ENCODE measurements around the gene CCNQ.
A peak's percentile ranks its signal among the peaks of the same experiment; 100 is the strongest.

The CCNQ gene

DNA sequence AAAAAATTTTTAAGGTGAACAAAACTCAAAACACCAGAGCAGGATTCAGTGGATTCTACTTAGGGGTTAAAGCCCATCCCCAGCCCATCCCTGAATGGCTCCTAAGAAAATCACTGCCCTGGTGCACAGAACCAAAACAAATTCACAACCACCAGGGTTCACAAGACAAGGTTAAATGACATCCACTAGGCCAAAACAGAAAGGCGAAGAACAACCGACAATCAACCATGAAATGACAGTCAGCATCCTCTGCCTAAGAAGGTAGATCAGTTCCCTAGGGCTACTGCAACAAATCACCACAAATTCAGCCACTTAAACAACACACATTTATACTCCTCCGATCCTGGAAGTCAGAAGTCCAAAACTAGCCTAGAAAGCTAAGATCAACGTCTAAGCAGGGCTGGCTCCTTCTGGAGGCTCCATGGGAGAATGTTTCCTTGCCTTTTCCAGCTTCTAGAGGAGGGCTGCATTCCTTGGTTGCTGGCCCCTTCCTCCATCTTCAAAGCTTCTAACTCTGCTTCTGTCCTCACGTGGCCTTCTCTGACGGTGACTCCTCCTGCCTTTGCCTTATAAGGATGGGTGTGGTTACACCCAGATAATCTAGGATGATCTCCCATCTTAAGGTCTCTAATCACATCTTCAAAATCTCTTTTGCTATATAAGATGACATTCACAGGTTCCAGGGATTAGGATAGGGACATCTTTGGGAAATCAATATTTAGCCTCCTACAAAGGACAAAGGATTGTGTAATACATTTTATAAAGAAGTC, 1.8 kb downstream of the CCNQ start:
- no peak for DNase-seq

DNA sequence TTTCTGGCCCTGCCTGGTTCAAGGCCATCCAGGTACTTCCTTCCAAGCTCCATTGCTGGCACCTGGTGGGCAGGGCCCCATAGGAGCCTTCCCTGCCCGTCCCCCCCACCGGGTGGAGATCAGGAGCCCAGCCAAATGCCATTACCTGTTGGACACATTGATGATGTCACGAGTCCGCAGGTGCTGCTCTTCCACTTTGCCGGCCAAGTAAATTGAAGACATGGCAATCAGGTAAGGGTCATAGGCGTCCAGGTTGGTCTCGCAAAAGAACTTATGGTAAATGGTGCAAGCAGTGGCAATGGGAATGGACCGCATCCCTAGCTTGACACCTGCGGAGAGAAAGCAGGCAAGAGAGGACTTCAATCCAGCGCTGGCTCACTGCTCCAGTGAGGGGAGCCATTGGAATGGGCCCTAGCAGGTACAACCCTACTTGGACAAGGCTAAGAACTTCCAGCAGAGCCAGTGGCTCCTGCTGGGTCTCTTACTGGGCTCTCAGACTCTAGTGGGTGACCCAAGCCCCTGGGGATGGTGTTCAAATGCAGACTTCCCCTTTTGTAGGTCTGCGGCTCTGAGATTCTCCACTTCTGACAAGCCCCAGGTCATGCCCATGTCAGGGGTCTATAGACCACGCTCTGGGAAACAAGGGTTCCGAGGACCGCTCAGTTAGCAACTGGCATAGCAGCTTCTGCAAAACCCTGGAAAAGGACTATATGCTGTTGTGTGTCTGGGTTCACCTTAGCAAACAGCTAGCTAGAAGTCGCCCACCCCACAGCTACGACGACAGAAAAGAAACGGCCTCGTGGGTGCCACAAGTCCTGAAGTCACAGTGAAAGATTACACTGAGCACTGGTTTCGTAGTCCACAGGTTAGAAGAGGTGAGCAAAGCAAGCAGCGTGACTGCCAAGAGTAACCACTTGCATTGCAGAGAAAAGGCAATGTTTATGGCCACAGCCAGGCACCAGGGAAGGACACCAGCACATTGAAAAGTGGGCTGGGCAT, 2.8 kb downstream of the CCNQ start:
- no peak for DNase-seq

DNA sequence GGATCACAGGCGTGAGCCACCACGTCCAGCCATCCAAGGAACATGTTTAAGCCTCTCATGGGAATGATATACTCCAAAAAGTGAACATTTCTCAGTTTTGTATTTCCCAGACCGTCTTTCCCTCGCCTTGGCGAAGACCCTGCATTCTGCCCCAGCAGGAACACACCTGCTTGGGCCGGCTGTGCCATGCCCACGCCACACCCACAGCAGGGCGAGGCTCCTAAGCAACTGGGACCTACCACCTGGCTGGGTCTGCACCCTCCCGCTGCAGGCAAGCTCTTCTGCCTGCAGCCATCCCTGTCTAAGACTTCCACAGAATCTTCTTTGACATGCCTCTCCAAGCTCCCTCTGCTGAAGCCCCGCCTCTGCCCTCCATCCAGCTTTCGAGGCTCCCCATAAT, 3.6 kb downstream of the CCNQ start:
- no peak for DNase-seq

DNA sequence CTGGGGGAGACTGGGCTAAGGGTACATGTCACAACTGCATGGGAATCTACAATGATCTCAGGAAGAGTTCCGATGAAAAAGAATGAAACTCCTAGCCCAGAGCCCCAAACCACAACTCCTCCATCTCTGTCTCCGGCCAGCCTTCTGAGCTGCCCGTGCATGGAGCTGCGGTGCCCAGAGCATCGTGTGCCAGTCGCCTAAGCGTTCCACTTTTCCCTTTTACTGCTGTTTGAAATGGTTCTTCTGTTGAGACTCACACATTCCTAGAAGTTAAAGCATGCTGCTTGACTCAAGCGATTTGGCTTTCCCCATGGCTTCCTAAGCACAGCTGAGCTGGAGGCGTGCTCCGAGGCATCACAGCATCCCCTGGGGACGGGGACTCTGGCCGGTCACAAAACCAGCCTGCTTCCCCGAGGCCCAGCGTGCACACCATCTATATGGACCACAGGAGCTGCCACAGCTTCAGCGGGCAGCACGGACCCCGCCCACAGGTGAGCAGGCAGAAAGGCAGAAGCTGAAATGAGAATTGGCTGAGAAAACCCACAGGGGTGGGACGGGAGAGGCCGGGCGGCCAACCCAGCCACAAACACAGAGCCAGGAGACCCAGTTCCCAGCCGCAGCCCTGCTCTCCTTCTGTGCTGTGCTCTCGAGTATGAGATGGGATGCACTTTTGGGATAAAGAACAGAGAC, 5.0 kb downstream of the CCNQ start:
- no peak for DNase-seq

DNA sequence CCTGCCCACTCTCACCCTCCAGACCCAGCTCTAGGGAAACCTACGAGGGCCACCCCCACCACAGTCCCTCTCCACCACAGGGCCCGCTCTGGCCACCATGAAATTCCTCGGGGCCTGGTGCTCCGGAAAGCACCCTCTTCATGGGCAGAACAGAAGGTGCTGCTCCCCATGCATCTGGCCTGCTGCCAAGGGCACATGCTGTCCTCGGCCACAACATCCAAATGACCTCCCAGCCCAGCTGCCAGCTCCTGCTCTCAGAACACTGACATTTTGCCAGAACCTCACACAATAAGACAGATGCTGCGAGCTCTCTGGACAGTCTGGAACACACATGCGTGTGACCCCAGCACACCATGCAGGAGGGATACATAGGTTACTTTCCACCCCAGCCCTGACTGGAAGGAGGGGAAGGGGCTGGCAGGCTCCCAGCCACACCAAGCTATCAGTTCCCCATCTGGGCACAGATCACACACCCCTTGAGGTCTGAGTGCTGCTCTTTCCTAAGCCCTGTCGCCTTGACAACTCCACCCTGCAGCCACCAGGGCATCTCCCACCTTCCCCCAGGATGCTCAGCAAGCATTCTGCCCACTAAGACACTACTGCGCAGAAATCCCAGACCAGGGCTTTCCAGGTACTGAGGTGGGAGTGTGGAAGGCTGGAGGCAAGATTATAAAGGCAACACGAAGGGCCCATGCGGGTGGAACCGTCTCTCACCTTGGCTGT, 5.8 kb downstream of the CCNQ start:
- no peak for DNase-seq

DNA sequence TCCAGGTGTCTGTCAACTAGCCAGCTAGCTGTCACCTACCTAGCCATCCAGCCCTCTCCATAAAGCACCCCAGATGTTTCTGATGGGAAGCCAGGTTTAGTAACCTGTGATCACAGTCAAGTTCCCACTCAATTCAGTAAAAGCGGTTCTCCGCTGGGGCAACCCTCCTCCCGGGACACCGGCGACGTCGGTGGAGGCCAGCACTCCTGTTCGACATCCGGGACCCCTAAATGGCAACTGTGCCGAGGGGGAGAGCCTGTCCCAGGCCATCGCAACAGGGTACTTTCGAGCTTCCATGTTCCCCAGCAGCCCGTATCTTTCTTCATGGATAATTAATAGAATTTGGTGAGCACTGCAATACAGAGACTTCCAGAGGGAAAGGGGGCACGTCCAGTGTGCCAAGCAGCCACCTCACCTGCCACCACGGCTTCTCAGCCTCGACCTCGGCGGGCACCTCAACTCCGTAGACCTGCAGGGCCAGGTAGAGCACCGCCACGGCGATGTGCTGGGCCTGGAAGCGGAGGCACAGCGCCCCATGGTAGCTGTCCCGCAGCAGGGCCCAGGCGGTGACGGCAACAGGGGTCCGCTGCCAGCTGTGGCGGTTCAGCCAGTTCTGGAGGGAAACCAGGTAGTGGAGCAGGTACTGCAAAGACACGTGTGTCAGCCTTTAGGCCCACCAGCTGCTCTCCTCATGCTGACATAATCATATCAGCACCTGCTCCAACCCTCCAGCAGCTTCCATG, 6.7 kb downstream of the CCNQ start:
- no peak for DNase-seq

DNA sequence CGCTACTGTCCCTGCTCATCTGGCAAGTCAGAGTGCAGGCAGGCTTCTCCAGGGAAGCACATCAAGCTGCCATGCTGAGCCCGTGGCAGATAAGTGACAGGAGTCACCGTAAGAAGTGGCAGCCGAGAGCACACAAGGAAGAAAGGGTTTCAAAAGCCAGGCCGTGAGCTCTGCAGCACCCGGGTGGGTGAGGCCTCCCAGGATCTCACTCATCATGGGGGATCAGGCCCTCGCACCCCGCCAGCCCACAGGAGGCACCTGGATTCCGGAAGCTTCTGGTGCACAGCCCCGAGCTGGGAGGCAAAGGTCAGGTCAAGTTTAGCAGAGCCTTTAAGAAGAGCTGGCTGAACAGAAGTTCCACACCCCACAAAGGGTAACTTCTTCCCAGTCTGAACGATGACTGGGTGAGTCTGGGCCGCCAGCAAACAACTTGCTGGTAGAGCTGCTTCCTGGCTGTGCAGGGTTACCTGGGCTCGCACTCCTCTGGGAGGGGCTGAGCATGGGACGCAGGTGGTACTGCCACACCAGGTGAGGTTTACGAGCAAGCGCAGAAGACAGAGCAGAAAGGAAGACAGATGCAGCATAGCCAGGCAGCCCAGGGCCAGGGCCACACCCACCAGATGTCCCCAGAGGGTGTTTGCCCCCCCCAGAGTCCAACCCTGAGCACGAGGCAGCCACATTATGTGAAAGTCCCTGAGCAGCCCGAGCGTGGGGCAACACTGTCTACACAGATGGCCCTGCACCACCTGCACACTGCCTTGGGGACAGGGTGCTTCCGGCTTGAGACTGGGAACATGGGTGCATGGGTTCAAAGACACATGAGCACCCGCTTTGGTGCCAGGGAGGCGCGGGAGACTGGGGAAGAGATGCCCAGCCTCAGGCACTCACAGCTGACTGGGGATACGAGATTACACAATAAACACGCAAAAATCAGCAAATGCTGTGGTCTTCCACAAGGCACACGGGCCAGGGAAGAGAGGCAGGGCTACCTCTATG, 7.7 kb downstream of the CCNQ start:
- no peak for DNase-seq

DNA sequence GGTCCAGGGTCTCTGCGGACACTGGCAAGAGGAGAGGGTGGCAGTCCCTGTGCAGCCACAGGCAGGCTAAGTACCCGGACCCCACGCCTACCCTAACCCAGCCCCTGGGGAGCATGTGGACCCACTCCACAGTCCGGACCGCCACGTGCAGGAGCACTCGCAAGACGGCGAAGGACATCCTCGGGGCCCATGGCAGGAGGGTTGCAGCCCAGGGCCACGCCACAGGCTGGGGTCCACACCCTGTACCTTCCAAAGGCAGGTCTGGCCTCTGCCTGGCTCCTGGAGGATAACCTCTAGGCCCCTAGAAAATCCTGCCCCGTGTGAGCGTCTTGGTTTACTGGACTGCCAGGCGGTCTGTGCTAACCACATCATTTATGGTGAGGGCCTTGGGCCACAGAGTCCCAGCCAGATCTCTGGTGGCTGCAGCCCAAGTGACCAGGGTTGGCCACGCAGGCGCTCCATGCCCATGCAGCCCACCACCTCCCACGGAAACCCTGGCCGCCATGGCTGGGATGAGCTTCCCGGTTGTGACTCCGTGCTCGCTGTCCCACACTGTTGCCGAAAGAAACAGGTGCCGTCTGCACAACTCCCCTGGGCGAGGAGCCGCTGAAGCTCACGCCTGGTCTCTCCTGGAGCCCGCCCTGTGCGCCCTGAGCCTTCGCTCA, 10.0 kb downstream of the CCNQ start:
- DNase-seq, result no peak

DNA sequence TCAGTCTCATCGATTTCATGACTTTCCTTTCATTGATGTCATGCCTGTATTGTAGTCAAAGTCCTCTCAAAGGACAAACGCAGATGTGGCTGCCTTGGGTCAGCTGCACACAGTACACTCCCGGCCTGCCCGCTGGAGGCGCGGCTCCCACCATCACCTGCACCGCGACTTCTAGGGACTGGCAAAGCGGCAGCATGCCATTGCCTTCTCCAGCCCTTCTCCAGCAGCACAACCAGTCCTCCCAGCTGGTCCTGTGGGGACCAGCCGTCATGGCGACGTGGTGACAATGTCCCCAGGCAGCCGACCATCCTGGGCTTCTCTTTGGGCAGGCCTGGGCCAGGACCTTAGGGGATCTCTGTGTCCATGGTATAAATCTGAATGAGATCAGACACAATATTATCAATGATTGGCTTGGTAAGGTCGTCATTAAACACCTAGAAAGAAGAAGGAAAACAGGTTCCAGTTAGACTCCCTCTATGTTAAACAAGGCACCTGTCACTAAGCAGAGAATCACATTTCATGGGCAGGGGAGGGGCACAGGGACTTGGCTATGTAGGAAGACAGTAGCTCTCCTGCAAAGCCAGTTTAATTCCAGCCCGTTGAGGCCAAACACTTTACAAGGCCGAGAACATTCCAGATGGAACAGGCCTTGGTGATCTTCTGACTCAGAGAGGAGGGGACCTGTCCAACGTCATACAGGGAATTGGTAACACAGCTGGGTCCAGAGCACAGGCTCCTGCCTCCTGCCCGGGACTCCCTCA, 10.7 kb downstream of the CCNQ start:
- no peak for DNase-seq

DNA sequence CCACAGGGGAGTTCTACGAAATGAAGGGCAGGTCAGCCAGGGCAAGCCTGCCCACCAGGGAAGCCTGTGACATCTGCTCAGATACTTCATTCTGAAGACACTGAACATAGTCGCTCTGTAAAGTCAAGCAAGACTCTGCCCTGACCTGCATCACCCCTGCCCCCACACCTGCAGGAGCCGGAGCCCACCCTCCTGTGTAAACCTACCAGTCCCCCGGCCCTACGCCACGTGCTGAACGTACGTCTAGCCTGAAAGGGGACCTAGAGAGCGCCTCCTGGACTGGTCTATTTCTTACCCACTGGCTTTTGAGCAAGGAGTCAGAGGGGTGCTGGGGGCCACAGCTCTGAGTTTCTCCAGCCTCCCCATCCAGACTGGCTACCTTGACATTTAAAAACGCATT, 11.6 kb downstream of the CCNQ start:
- DNase-seq, result no peak

DNA sequence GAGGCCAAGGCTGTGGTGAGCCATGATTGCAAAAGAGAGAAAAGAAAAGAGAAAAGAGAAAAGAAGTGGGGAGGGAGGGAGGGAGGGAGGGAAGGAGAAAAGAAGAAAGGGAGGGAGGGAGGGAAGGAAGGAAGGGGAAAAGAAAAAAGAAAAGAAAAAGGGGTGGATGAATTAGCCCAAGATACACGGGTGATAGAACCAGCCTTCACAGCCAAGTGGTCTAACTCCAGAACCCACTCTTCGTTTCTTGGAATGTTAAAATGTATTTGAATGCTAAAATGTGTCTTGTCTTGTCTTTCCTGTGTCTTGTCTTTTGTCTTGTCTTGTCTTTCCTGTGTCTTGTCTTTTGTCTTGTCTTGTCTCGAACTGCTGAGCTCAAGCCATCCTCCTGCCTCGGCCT, 13.1 kb downstream of the CCNQ start:
- no peak for DNase-seq

DNA sequence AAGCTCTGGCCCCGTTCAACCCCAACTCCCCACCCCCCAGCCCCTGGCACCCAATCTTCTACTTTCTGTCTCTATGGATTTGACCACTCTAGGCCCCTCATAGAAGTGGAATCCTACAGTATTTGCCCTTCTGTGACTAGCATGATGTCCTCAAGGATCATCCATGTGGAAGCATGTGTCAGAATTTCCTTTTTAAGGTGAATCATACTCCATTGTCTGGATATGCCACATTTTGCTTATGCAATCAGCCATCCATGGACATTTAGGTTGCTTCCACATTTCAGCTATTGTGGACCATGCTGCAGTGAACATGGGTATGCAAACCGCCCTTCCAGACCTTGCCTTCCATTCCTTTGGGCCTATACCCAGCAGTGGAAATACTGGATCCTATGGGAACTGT, 15.5 kb downstream of the CCNQ start:
- no peak for DNase-seq

DNA sequence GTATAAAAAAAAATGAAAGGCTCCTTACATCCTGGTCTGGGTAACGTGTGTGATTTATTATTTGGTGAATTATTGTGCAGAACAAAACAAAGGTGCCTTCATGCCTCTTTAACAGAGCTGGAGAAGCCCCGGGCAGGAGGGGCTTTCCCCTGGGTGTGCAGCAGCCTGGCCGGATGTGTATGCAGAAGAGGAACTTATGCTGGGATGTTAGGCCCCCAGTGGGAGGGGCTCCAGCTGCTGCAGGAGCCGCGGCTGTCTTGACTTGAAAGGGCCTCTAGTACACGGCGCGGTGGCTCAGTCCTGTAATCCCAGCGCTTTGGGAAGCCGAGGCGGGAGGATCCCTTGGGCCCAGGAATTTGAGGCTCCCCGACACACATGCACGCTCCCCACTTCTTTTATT, 16.0 kb downstream of the CCNQ start:
- peak; percentile 31 for DNase-seq

DNA sequence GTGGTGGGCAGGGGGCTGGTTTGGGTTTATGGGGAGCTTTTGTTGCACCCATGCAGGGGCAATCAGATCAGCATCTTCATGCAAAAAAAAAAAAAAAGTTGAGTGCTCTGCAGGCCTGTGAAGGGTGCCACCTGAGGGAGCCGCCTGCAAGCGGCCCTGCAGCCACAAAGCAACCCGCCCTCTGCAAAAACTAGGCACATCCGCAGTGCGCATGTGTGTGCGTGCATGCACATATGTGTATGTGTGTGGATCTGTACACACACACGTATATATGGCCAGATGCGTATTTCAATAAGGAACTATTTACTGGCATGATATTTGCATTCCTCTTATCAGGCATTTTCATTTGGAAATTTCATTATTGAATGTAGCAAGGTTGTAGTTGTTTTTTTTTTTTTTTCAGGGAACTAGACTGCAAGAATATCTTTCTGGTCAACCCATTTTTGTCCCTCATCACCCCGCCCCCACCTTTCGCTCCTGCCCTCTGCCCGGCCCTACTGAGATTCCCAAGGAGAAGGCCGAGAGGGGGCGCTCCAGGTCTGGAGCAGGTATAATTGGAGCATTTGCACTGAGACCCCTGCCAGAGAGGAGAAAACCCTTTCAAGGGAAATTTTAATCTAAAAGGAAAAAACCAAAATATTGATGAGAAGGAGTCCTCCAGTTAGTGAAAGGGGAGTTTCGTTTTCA, 18.1 kb downstream of the CCNQ start:
- DNase-seq, result no peak

DNA sequence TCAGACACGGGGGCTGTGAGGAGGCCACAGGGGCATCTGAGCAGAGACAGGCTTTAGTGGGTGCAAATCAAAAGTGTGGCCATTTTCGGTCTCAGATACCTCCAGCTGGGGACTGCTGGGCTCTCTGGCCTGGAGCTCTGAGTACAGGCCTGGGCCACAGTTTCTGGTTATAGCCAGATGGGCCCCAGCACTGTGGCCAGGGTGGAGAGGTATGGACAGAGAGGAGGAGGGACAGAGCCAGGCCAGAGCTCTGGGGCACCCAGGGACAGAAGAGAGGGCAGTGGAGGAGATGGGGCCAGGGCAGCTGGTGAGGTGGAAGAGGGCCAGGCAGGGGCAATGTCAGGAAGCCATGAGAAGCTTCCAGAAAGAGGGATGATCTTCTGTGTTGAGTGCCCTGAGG, 20.1 kb downstream of the CCNQ start:
- DNase-seq, result no peak

DNA sequence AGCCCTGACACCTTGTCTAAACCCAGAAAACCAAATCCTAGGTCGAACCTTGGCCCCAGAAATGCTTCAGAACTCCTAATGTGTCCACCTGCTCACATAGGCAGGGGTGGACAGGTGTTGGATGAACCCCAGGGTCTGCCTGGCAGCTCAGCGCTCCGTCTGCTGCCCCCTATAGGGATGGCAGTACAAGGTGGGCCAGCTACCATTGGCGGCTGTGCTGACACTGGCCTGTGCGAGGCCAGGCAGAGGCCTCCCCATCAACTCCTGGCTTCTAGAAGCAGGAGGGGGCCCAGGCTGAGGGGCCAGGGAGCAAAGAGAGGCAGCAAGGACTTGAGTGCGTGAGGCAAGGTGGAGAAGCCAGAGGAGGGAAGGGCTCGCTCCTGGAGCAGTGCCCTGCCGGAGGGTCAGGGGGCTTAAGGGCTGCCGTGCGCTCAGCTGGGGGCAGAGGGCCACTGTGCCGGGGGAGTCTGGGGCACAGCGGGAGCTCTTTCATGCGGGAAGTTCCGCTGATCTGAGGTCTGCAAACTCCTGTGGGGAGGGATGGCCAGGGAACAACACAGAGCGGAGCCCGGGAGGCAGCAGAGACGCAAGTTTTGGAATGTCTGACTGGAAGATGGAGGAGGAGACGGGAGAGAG, 20.6 kb downstream of the CCNQ start:
- DNase-seq, result peak; percentile 10

DNA sequence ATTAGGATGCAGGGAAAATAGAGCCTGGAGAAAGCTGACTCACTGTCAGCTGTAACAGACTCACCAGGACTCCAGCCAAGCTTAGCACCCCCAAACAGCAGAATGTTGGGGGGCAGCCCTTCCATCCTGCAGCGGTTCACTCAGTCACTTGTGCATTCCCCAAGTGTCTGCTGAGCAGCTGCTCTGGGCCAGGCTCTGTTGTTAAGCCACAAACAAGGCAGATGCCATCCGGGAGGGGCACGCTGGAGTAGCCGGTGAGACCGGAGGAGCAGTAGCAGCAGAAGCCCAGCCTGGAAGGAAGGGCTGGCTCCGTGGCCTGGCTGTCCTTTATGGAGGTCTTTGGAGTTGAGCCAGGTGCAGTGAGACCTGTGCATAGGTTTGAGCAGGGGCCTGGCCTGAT, 22.0 kb downstream of the CCNQ start:
- DNase-seq, result no peak

All from right kidney (tissue), 1 donor.